Prostate gland (tissue), 2 donors: ENCODE data around the gene SYTL5. TPM values are rescaled to one million over a fixed set of nuclear protein-coding genes. Genes with fewer than 3 reads are reported as not detected.
A peak's percentile ranks its signal among the peaks of the same experiment; 100 is the strongest.

Experiments used
- DNase-seq: peaks from one replicate; pipeline ENCODE4 v3.0.0-alpha.2; 2019; ENCODE audit warnings: low spot score
- H3K27ac ChIP-seq, 2 donors: fragments of 200-600 bp; sonication (generic); 2 replicates each; pipeline ENCODE4 v1.5.1; 2017 to 2019
- H3K27me3 ChIP-seq: fragments of 200-600 bp; sonication (generic); replicated peaks from 2 replicates; pipeline ENCODE4 v1.5.1; 2019; ENCODE audit not compliant: insufficient read depth
- H3K36me3 ChIP-seq, 2 donors: fragments of 200-600 bp; sonication (generic); 1 replicate in 1 of 2; 2 replicates in 1 of 2; pipeline versions ENCODE4 v1.5.1 to v1.8.1; 2017 to 2019
- H3K4me1 ChIP-seq: fragments of 200-600 bp; sonication (generic); replicated peaks from 2 replicates; pipeline ENCODE4 v1.5.1; 2019
- H3K4me3 ChIP-seq, 2 donors: fragments of 200-600 bp; sonication (generic); 2 replicates each; pipeline ENCODE4 v1.5.1; 2017 to 2019
- H3K9me3 ChIP-seq: fragments of 200-600 bp; sonication (generic); 2 replicates; pipeline ENCODE4 v1.5.1; 2017
- CTCF ChIP-seq, 4 experiments: fragments of 200-600 bp in 2 of 4; fragments of 450-650 bp in 2 of 4; sonication (generic) in 2 of 4; IDR thresholded peaks; 1 replicate in 3 of 4; 2 replicates in 1 of 4; pipeline ENCODE4 v1.5.1; 2016 to 2019; ENCODE audit warnings: antibody characterized with exemption in 4 of 4, mild to moderate bottlenecking in 2 of 4, moderate library complexity in 2 of 4
- POLR2A ChIP-seq: fragments of 450-650 bp; IDR thresholded peaks from one replicate; pipeline ENCODE4 v1.6.1; 2016; ENCODE audit warnings: antibody characterized with exemption, mild to moderate bottlenecking
- POLR2AphosphoS5 ChIP-seq: sonication (generic); formaldehyde crosslinking; IDR thresholded peaks from one replicate; pipeline ENCODE4 v1.6.1; 2017; ENCODE audit warnings: antibody characterized with exemption
- WGBS: methylation state at CpG from one replicate; pipeline ENCODE4 v1.1.5; 2018; 5-methylcytosine and 5-hydroxymethylcytosine counted together
- intact Hi-C: fragments of 100-400 bp; cut with DNase I; formaldehyde crosslinking; loops from one replicate; pipeline ENCODE4 v1.14.2; 2022
- total RNA-seq, 2 donors: library from RNA; depleted of rRNA; stranded (reverse); fragments of >200 nt; gene quantifications; one replicate each; pipeline ENCODE4 v1.1.0, GENCODE V29; 2016

Gene SYTL5
- total RNA-seq, 2 donors from 2014 or later: 2.1 to 2.9 TPM

- H3K4me1 ChIP-seq: no peaks in the 10 kb centered on the region
- DNase-seq: no peak
- no peaks in the 10 kb centered on the region for H3K27me3 ChIP-seq
- no peaks in the 10 kb centered on the region for H3K9me3 ChIP-seq
- TF ChIP-seq POLR2AphosphoS5: no peak
- no peak for TF ChIP-seq CTCF (IDR thresholded peaks at IDR 0.05)
- TF ChIP-seq POLR2A: no peak
- H3K4me3 ChIP-seq: no peak overlapping the region
- H3K27ac ChIP-seq: no peak overlapping the region
- H3K36me3 ChIP-seq: no peaks in the 10 kb centered on the region
- 88% methylated on average over 4 of the region's 4 CpGs for whole genome bisulfite sequencing
- intact Hi-C loops: no loop called here
Measured at GRCh38 chrX:38109042-38109898, 102.9 kb downstream of the SYTL5 start.

GRCh38 chrX:38110231-38110630 lies 103.9 kb downstream of the SYTL5 start:
- WGBS: 61% methylated on average over 6 of the region's 6 CpGs
- no peak for DNase-seq
- Histone ChIP-seq H3K27me3 (no peaks in the 10 kb centered on the region), H3K36me3 (no peaks in the 10 kb centered on the region), H3K9me3 (no peaks in the 10 kb centered on the region), H3K4me1 (no peaks in the 10 kb centered on the region), H3K4me3 (no peak overlapping the region), H3K27ac (no peak overlapping the region)
- intact Hi-C loops: no loop called here
- TF ChIP-seq CTCF (IDR thresholded peaks at IDR 0.05) (no peak), POLR2A (no peak), POLR2AphosphoS5 (no peak)

- no peak overlapping the region for H3K4me3 ChIP-seq
- H3K27ac ChIP-seq: no peak overlapping the region
- H3K4me1 ChIP-seq: no peaks in the 10 kb centered on the region
- H3K36me3 ChIP-seq: no peaks in the 10 kb centered on the region
- intact Hi-C loops: no loop called here
- H3K9me3 ChIP-seq: no peaks in the 10 kb centered on the region
- DNase-seq: no peak
- no peaks in the 10 kb centered on the region for H3K27me3 ChIP-seq
- TF ChIP-seq POLR2A (no peak), CTCF (IDR thresholded peaks at IDR 0.05) (no peak), POLR2AphosphoS5 (peak; percentile 15)
- WGBS: 57% methylated on average over 5 of the region's 5 CpGs
Measured at GRCh38 chrX:38111196-38111595, 104.8 kb downstream of the SYTL5 start.

- TF ChIP-seq POLR2AphosphoS5 (no peak), POLR2A (no peak), CTCF (IDR thresholded peaks at IDR 0.05) (no peak)
Measured at GRCh38 chrX:38112566-38112965, 106.2 kb downstream of the SYTL5 start.

GRCh38 chrX:38116706-38117105 lies 110.4 kb downstream of the SYTL5 start:
- no peak for DNase-seq
- 55% methylated on average over 1 of the region's 1 CpG for WGBS
- no peaks in the 10 kb centered on the region for H3K36me3 ChIP-seq
- H3K27me3 ChIP-seq: no peaks in the 10 kb centered on the region
- no peak for TF ChIP-seq POLR2AphosphoS5
- TF ChIP-seq POLR2A: no peak
- no peak for TF ChIP-seq CTCF (IDR thresholded peaks at IDR 0.05)
- H3K27ac ChIP-seq: no peak overlapping the region
- H3K4me1 ChIP-seq: no peaks in the 10 kb centered on the region
- no peaks in the 10 kb centered on the region for H3K9me3 ChIP-seq
- intact Hi-C loops: no loop called here
- H3K4me3 ChIP-seq: no peak overlapping the region

More at GRCh38 chrX:38112566-38112965, 106.2 kb downstream of the SYTL5 start:
- Histone ChIP-seq H3K27me3 (no peaks in the 10 kb centered on the region), H3K27ac (no peak overlapping the region), H3K9me3 (no peaks in the 10 kb centered on the region), H3K36me3 (no peaks in the 10 kb centered on the region), H3K4me3 (no peak overlapping the region), H3K4me1 (no peaks in the 10 kb centered on the region)
- 80% methylated on average over 3 of the region's 4 CpGs for WGBS
- DNase-seq: no peak
- intact Hi-C loops: no loop called here
